ENCODE data around the gene MAEA. TPM values are rescaled to one million over a fixed set of nuclear protein-coding genes. Genes with fewer than 3 reads are reported as not detected.
A peak's percentile ranks its signal among the peaks of the same experiment; 100 is the strongest.

Gene MAEA
- total and polyA plus RNA-seq, 2 of the 8 experiments (the other 6 are each of a cell fraction or from before 2014, with no cell fraction given): 75.8 to 133 TPM

DNA sequence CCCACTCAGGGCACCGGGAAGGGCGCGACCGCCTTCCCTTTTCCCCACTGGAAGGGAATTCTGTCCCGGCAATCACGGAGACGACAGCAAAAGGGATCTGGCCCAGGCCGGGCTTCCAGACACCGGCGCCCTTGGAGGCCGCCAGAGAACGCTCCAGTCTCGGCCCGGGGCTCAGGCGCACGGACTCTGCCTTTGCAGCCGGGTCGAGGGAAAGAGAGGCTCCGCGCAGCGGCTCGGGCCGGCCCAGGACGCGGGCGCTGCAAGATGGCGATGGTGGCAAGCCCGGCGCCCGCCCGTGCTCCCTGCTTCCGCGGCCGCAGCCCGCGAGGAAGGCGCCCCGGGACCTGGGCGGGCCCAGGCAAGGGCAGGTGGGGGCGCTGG is 41.8 kb upstream of the MAEA start:
- H4K91ac ChIP-seq (replicated peaks; ENCODE audit: insufficient read length, low read length): peak overlapping the region; percentile 40
- peak in 1 of 2 experiments; percentile 71 for DNase-seq (ENCODE audit: low read depth in 1 of 2, low spot score in 2 of 2)
- H3K23ac ChIP-seq (ENCODE audit: insufficient read length): no peak overlapping the region
- ChIA-PET CTCF (ENCODE audit: partially characterized antibody) (interaction anchor here (1.1 to 1.3 kb wide), 2 partner anchors 21 to 106 kb away, joined by 3 read pairs; no protein-coding TSS in a partner anchor), POLR2A (ENCODE audit: partially characterized antibody) (interaction anchor here (0.8 to 6.8 kb wide), 9 partner anchors 8 to 99 kb away, joined by 3 to 49 read pairs (median 6); partner anchors contain the start of genes MAEA and UVSSA)
- H3K23me2 ChIP-seq (ENCODE audit: low read depth, low read length): peaks cover 11% of the 10 kb centered on the region; the same call in 1 of the 2 replicates
- 0% methylated on average over 24 of the region's 40 CpGs; no CpG with 5 or more reads in 1 of the 2 experiments for WGBS, 2 experiments (ENCODE audit: extremely low coverage in 1 of 2, insufficient coverage in 1 of 2, insufficient read length in 1 of 2, insufficient replicate concordance in 2 of 2, low coverage in 1 of 2, low lambda C conversion rate in 2 of 2, missing lambda C conversion rate in 1 of 2)
- peak overlapping the region; percentile 62 to 75 for H3K4me2 ChIP-seq (ENCODE audit: insufficient read depth in 1 of 2, low read depth in 2 of 2, low read length in 2 of 2)
- peak overlapping the region; percentile 87 for H3K56ac ChIP-seq (replicated peaks; ENCODE audit: insufficient read length, low read depth, low read length)
- no peak overlapping the region for H2BK12ac ChIP-seq (ENCODE audit: low read depth, low read length)
- H2AK5ac ChIP-seq (ENCODE audit: low read depth, low read length): no peak overlapping the region
- H3K27me3 ChIP-seq (replicated peaks in 1 of 4; ENCODE audit: control insufficient read depth in 3 of 4, extremely low read depth in 1 of 4, insufficient read depth in 3 of 4, low read length in 3 of 4): peaks cover 0 to 2% (median 0%) of the 10 kb centered on the region in 4 experiments; a peak in 1 of 7 replicates
- peaks cover 0 to 16% (median 11%) of the 10 kb centered on the region in 4 experiments; a peak in 5 of 7 replicates for H3K4me1 ChIP-seq (replicated peaks in 1 of 4; ENCODE audit: control insufficient read depth in 3 of 4, insufficient read depth in 4 of 4, low read length in 3 of 4)
- H3K4me3 ChIP-seq (ENCODE audit: extremely low read depth in 1 of 4, insufficient read depth in 2 of 4, low read depth in 3 of 4, low read length in 4 of 4): peak overlapping the region; percentile 43 to 98 (median 79)
- peaks cover 0 to 15% (median 6%) of the 10 kb centered on the region in 4 experiments; a peak in 3 of 8 replicates for H3K36me3 ChIP-seq (ENCODE audit: control insufficient read depth in 2 of 4, insufficient read depth in 4 of 4, low read length in 3 of 4)
- peaks cover 16 to 22% of the 10 kb centered on the region in 2 experiments for H3K9me3 ChIP-seq (ENCODE audit: insufficient read depth in 2 of 2, low read depth in 1 of 2, low read length in 1 of 2)
- H3K18ac ChIP-seq (ENCODE audit: extremely low read depth, low read length): peak overlapping the region; percentile 48
- H2AFZ ChIP-seq (ENCODE audit: low read length): no peak overlapping the region
- no peak overlapping the region for H2BK20ac ChIP-seq (ENCODE audit: low read length)
- H3K14ac ChIP-seq (ENCODE audit: insufficient read length): no peak overlapping the region
- H4K8ac ChIP-seq (ENCODE audit: extremely low read depth, insufficient read depth, low read length): peak overlapping the region; percentile 85
- no peak overlapping the region for H2BK15ac ChIP-seq (ENCODE audit: low read length)
- peak overlapping the region; percentile 44; the same call in 1 of the 2 replicates for H2BK5ac ChIP-seq (ENCODE audit: low read depth, low read length)
- H3K79me2 ChIP-seq (ENCODE audit: control insufficient read depth in 1 of 2, insufficient read depth in 2 of 2, low read length in 2 of 2): peaks cover 40 to 52% of the 10 kb centered on the region in 2 experiments
- H3K4ac ChIP-seq (replicated peaks; ENCODE audit: insufficient read length, low read depth, low read length): no peak overlapping the region
- no peak overlapping the region for H2BK120ac ChIP-seq (replicated peaks; ENCODE audit: low read depth, low read length)
- no peak overlapping the region for H4K5ac ChIP-seq (ENCODE audit: insufficient read length, low read depth, low read length)
- H3K79me1 ChIP-seq (ENCODE audit: low read depth, low read length): peaks cover 17% of the 10 kb centered on the region; the same call in 1 of the 2 replicates
- FAIRE-seq: no peak
- peaks cover 14 to 25% of the 10 kb centered on the region in 2 experiments for H4K20me1 ChIP-seq (replicated peaks in 1 of 2; ENCODE audit: control insufficient read depth in 1 of 2, insufficient read depth in 2 of 2, low read length in 2 of 2)
- H3K9ac ChIP-seq (replicated peaks in 1 of 4; ENCODE audit: extremely low read depth in 1 of 4, low read depth in 3 of 4, low read length in 3 of 4): peak overlapping the region; percentile 52 to 90 (median 84); a peak in 6 of 7 replicates
- H3K27ac ChIP-seq (ENCODE audit: low read depth, low read length): peak overlapping the region; percentile 82
- TF ChIP-seq RFX5 (IDR thresholded peaks at IDR 0.05; ENCODE audit: borderline replicate concordance, low read depth, low read length) (no peak), SP1 (IDR thresholded peaks at IDR 0.05; ENCODE audit: low read depth, low read length) (no peak), BCL11A (IDR thresholded peaks at IDR 0.05; ENCODE audit: low read depth in 2 of 2, low read length in 2 of 2) (no peak), BRCA1 (IDR thresholded peaks at IDR 0.05; ENCODE audit: low read depth, low read length) (no peak), JUN (IDR thresholded peaks at IDR 0.05; ENCODE audit: low read depth, low read length) (no peak), SP4 (IDR thresholded peaks at IDR 0.05; ENCODE audit: low read length) (no peak), CREB1 (IDR thresholded peaks at IDR 0.05) (no peak), CEBPB (IDR thresholded peaks at IDR 0.05; ENCODE audit: low read depth, low read length) (no peak), JUND (IDR thresholded peaks at IDR 0.05; ENCODE audit: low read length) (no peak), GABPA (IDR thresholded peaks at IDR 0.05; ENCODE audit: borderline replicate concordance, insufficient read depth, low read length) (peak; percentile 50; the same call in 1 of the 2 replicates), HDAC6 (IDR thresholded peaks at IDR 0.05; ENCODE audit: low read depth, low read length) (no peak)
- TF ChIP-seq, protein P1, sequence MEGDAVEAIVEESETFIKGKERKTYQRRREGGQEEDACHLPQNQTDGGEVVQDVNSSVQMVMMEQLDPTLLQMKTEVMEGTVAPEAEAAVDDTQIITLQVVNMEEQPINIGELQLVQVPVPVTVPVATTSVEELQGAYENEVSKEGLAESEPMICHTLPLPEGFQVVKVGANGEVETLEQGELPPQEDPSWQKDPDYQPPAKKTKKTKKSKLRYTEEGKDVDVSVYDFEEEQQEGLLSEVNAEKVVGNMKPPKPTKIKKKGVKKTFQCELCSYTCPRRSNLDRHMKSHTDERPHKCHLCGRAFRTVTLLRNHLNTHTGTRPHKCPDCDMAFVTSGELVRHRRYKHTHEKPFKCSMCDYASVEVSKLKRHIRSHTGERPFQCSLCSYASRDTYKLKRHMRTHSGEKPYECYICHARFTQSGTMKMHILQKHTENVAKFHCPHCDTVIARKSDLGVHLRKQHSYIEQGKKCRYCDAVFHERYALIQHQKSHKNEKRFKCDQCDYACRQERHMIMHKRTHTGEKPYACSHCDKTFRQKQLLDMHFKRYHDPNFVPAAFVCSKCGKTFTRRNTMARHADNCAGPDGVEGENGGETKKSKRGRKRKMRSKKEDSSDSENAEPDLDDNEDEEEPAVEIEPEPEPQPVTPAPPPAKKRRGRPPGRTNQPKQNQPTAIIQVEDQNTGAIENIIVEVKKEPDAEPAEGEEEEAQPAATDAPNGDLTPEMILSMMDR (IDR thresholded peaks at IDR 0.05; ENCODE audit: control extremely low read depth in 1 of 3, insufficient read depth in 1 of 3, low read depth in 1 of 3, low read length in 3 of 3): no peak

Data from H1 (cell line).